CD14-positive monocyte (primary cell): ENCODE measurements around the gene ADAMTS13. TPM values are rescaled to one million over a fixed set of nuclear protein-coding genes. Genes with fewer than 3 reads are reported as not detected.

Experiments
- DNase-seq, 3 donors: peaks; one replicate each; pipeline ENCODE4 v3.0.0-alpha.2; 2011 to 2022
- H2AFZ ChIP-seq: 2 replicates; pipeline ENCODE4 v1.6.0; 2012; ENCODE audit warnings: mild to moderate bottlenecking, low read depth, low read length, inconsistent platforms; ENCODE audit not compliant: insufficient read depth, poor library complexity, severe bottlenecking
- H3K27ac ChIP-seq, 2 donors: 1 replicate in 1 of 2; 2 replicates in 1 of 2; pipeline ENCODE4 v1.5.1; 2012 to 2013; ENCODE audit warnings: low read length in 2 of 2, control low read depth in 1 of 2, inconsistent platforms in 1 of 2, low read depth in 1 of 2, mild to moderate bottlenecking in 1 of 2
- H3K27me3 ChIP-seq, 2 donors: one replicate each; pipeline versions ENCODE4 v1.6.0 to v1.6.1; 2011 to 2013; ENCODE audit warnings: low read length in 2 of 2; ENCODE audit not compliant: control insufficient read depth in 2 of 2, insufficient read depth in 2 of 2
- H3K36me3 ChIP-seq, 2 donors: replicated peaks in 1 of 2; 1 replicate in 1 of 2; 2 replicates in 1 of 2; pipeline versions ENCODE4 v1.5.1 to v1.6.1; 2012 to 2013; ENCODE audit warnings: low read length in 2 of 2, control low read depth in 1 of 2, inconsistent platforms in 1 of 2, mild to moderate bottlenecking in 1 of 2; ENCODE audit not compliant: insufficient read depth in 2 of 2, control insufficient read depth in 1 of 2
- H3K4me1 ChIP-seq, 2 donors: 1 replicate in 1 of 2; 2 replicates in 1 of 2; pipeline versions ENCODE4 v1.5.1 to v1.6.1; 2012 to 2013; ENCODE audit warnings: low read length in 2 of 2, control low read depth in 1 of 2, inconsistent platforms in 1 of 2, mild to moderate bottlenecking in 1 of 2, moderate library complexity in 1 of 2; ENCODE audit not compliant: insufficient read depth in 2 of 2, control insufficient read depth in 1 of 2
- H3K4me2 ChIP-seq: replicated peaks from 2 replicates; pipeline ENCODE3; 2012; ENCODE audit warnings: low read length, moderate library complexity, mild to moderate bottlenecking; ENCODE audit not compliant: poor library complexity, severe bottlenecking; ENCODE audit errors: extremely low read depth
- H3K4me3 ChIP-seq, 3 experiments: fragments of 200-600 bp in 1 of 3; sonication (generic) in 1 of 3; replicated peaks in 1 of 3; 1 replicate in 2 of 3; 2 replicates in 1 of 3; pipeline ENCODE4 v1.5.1; 2011 to 2013; ENCODE audit warnings: low read length in 3 of 3, mild to moderate bottlenecking in 3 of 3, control low read depth in 2 of 3, low read depth in 2 of 3, inconsistent platforms in 1 of 3, moderate library complexity in 1 of 3
- H3K79me2 ChIP-seq: 2 replicates; pipeline ENCODE4 v1.6.0; 2012; ENCODE audit warnings: mild to moderate bottlenecking, control low read depth, inconsistent platforms, low read length, moderate library complexity; ENCODE audit not compliant: insufficient read depth
- H3K9ac ChIP-seq: 2 replicates; pipeline ENCODE4 v1.6.0; 2017; ENCODE audit warnings: low read length, mild to moderate bottlenecking; ENCODE audit not compliant: insufficient read depth, poor library complexity, severe bottlenecking
- H3K9me3 ChIP-seq, 2 donors: replicated peaks in 1 of 2; 1 replicate in 1 of 2; 2 replicates in 1 of 2; pipeline versions ENCODE4 v1.5.1 to v1.6.1; 2012 to 2013; ENCODE audit warnings: low read length in 2 of 2, control low read depth in 1 of 2; ENCODE audit not compliant: control insufficient read depth in 1 of 2, insufficient read depth in 1 of 2
- H4K20me1 ChIP-seq: 2 replicates; pipeline ENCODE4 v1.6.0; 2012; ENCODE audit warnings: mild to moderate bottlenecking, low read length, control low read depth, moderate library complexity; ENCODE audit not compliant: insufficient read depth
- H3K27ac Mint-ChIP-seq, 7 donors: one replicate each; pipeline ENCODE4 v1.8.0; 2020; ENCODE audit warnings: mild to moderate bottlenecking in 7 of 7, mixed read lengths in 7 of 7, moderate library complexity in 6 of 7, inconsistent platforms in 2 of 7
- H3K27me3 Mint-ChIP-seq, 3 donors: one replicate each; pipeline ENCODE4 v1.8.0; 2021 to 2022; ENCODE audit warnings: low read depth in 3 of 3, mild to moderate bottlenecking in 3 of 3, mixed read lengths in 3 of 3, moderate library complexity in 3 of 3, inconsistent platforms in 1 of 3
- H3K36me3 Mint-ChIP-seq, 2 donors: one replicate each; pipeline ENCODE4 v1.8.0; 2020; ENCODE audit warnings: mixed read lengths in 2 of 2, inconsistent platforms in 1 of 2, mild to moderate bottlenecking in 1 of 2
- H3K4me1 Mint-ChIP-seq: one replicate; pipeline ENCODE4 v1.8.0; 2020; ENCODE audit warnings: mild to moderate bottlenecking, mixed read lengths
- H3K4me3 Mint-ChIP-seq, 2 donors: one replicate each; pipeline ENCODE4 v1.8.0; 2020; ENCODE audit warnings: mild to moderate bottlenecking in 2 of 2, mixed read lengths in 2 of 2, moderate library complexity in 1 of 2
- H3K9me3 Mint-ChIP-seq, 7 donors: one replicate each; pipeline ENCODE4 v1.8.0; 2020 to 2022; ENCODE audit warnings: mixed read lengths in 7 of 7, mild to moderate bottlenecking in 6 of 7, moderate library complexity in 6 of 7, inconsistent platforms in 2 of 7
- CTCF ChIP-seq: fragments of 200-600 bp; IDR thresholded peaks from one replicate; pipeline ENCODE4 v1.8.0; 2022; ENCODE audit warnings: antibody characterized with exemption, mild to moderate bottlenecking
- WGBS: methylation state at CpG from one replicate; pipeline ENCODE4 v1.1.5; 2013; ENCODE audit warnings: missing lambda C conversion rate; ENCODE audit not compliant: insufficient coverage; 5-methylcytosine and 5-hydroxymethylcytosine counted together
- intact Hi-C, 2 donors: fragments of 100-400 bp; cut with micrococcal nuclease; formaldehyde crosslinking; loops; one replicate each; pipeline versions ENCODE4 v1.15.0 to v1.15.1; 2023
- polyA plus RNA-seq, 3 donors: library from polyadenylated mRNA; depleted of rRNA in 1 of 3; unstranded in 2 of 3; stranded (reverse) in 1 of 3; fragments of 300-500 nt in 2 of 3; fragments of >200 nt in 1 of 3; fragmentation: Illumina TruSeq in 2 of 3; gene quantifications; 1 replicate in 2 of 3; 2 replicates in 1 of 3; pipeline ENCODE4 v1.2.3, GENCODE V29; 2012 to 2021

Gene ADAMTS13
- polyA plus RNA-seq, 3 donors = 0.77 TPM; not detected in 2

GRCh38 chr9:133379153-133380086 lies 42.7 kb upstream of the ADAMTS13 start:
- no peak for DNase-seq
- no peak overlapping the region for H3K27ac Mint-ChIP-seq

DNA sequence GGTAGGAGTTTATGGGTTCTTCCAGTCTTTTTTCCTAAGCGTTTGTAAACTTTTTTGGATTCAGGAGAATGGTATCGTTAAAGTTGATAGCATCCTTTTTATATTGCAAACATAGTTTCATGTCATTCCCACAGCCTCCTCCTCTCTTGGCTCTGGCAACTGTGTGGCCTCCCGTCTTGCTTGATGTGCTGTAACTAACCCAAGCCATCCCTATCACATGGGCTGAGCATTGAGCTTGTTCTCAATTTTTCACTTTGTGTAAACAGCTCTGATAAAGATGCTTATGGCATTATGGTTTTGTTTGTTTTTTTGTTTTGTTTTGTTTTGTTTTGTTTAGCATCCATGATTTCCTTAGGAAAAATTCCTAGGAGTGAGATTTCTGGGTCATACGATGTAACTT lies 41.4 kb upstream of the ADAMTS13 start:
- H3K4me3 ChIP-seq = no peak overlapping the region
- H3K4me2 ChIP-seq = no peak overlapping the region
- peaks cover 6 to 14% of the 10 kb centered on the region in 2 donors for H3K4me1 ChIP-seq
- Mint-ChIP-seq H3K27me3 (peaks cover 2 to 5% (median 3%) of the 10 kb centered on the region in 3 donors), H3K4me3 (no peak overlapping the region), H3K4me1 (peaks cover 18% of the 10 kb centered on the region), H3K27ac (no peak overlapping the region), H3K36me3 (no peaks in the 10 kb centered on the region), H3K9me3 (no peaks in the 10 kb centered on the region)
- WGBS = no CpG with 5 or more reads among the region's 4 CpGs
- no peak overlapping the region for H3K9ac ChIP-seq
- H3K36me3 ChIP-seq = no peaks in the 10 kb centered on the region
- no peaks in the 10 kb centered on the region for H4K20me1 ChIP-seq
- peaks cover under 1% of the 10 kb centered on the region for H3K79me2 ChIP-seq
- no peak for DNase-seq
- no peak for TF ChIP-seq CTCF
- no peaks in the 10 kb centered on the region for H3K9me3 ChIP-seq
- H2AFZ ChIP-seq = no peak overlapping the region
- intact Hi-C loops = no loop called here
- H3K27ac ChIP-seq = no peak overlapping the region
- H3K27me3 ChIP-seq = no peaks in the 10 kb centered on the region

More at GRCh38 chr9:133379153-133380086, 42.7 kb upstream of the ADAMTS13 start:
- H3K4me3 Mint-ChIP-seq = no peak overlapping the region
- Histone ChIP-seq H3K4me1 (peaks cover 14 to 24% of the 10 kb centered on the region in 2 donors), H3K9ac (no peak overlapping the region), H3K4me3 (no peak overlapping the region), H3K27ac (no peak overlapping the region), H3K4me2 (no peak overlapping the region), H4K20me1 (peaks cover 10% of the 10 kb centered on the region), H2AFZ (no peak overlapping the region), H3K27me3 (no peaks in the 10 kb centered on the region), H3K36me3 (no peaks in the 10 kb centered on the region), H3K9me3 (no peaks in the 10 kb centered on the region), H3K79me2 (peaks cover 14% of the 10 kb centered on the region)
- intact Hi-C loops = loop anchor here in 1 of 2 donors (10.0 kb wide), 1 partner anchor 345 kb away; the partner anchor contains the start of gene GTF3C5
- no peaks in the 10 kb centered on the region for H3K36me3 Mint-ChIP-seq
- peaks cover 0 to 5% (median 3%) of the 10 kb centered on the region in 3 donors for H3K27me3 Mint-ChIP-seq
- H3K4me1 Mint-ChIP-seq = peaks cover 25% of the 10 kb centered on the region
- no peak for TF ChIP-seq CTCF
- 98% methylated on average over 9 of the region's 14 CpGs for WGBS
- no peaks in the 10 kb centered on the region for H3K9me3 Mint-ChIP-seq
